Epidermal melanocyte (primary cell): ENCODE data around the gene ZNF652.

Experiments
- DNase-seq: peaks from one replicate; pipeline ENCODE4 v3.0.0; 2011; ENCODE audit warnings: low spot score; ENCODE audit not compliant: insufficient read length

ZNF652 gene

DNA sequence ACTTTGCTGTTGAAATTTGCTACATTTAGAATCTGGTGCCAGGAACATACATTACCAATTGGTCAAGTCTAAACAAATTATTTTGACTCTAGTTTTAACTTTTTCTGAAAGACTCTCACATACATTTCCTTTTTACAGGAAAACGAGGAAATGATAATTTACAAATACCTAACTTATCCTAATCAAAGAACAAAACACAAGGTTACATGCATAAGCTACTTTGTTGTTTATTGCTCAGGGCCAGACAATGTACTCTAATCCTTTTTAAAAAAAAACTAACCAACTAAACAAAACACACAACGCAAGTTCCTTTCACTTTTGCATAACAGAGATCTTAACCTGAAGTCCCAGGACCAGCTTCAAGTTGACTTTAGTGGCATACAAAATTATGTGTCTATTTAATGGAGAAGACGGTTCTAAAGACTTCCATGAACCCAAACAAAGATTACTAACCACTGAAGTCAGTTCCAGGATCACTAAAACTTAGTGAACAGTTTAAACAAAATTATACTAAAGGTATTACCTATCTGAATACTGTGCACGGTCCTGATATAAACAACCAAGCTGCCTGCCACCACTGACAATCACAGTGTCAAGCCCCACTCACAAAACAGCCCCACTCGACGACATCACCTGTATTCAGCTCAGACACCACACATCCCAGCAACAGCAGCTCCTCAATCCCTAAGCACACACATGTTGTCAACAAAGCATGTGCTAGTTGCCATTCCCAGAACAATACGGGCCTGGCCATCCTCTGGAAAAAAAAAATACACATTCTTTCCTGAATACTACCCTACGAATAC lies 1.9 kb downstream of the ZNF652 start:
- DNase-seq = no peak

DNA sequence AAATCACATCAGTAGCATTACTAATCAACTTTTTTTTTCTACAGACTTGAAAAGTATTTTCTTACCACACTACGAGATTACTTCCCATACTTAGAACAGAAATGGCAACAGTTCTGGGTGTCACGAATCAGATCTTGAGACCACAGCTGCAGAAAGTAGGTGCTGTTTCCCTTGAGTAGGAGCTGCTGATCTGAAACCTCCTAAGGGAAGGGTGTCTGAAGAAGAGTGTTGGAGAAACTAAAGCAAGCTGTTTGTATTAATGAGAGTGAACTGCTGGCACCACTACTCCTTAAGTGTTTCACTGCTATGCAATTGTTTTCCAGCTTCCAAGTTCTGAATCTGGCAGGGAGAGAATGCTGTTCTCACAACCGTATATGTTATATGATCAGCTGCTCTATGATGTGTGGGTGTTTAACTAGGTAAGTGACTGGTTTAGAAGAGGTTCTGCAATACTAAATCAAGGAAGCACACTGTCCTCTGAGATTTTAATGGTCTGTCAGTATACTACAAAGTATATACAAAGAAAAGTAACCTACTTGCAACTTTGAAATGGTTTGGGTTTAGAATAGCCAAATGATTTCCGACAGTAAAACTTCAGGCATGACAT lies 3.3 kb downstream of the ZNF652 start:
- DNase-seq = peak; percentile 29

DNA sequence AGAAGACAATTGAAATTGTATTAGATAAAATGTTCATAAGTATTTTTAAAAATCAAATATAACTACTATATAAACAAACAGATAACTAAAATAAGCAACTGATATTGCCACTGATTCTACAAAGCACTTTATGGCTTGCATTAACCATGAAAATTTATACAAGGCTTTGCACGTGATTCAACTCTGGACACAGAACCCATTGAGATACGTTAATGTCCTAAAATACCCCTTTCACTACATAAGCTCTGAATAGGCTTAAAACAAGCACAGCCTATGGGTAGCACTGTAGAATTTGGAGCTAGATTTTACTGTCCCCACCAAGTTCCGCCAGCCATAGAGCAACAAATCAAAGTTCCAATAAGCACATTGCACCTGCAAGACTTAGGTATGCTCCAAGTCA lies 4.5 kb downstream of the ZNF652 start:
- DNase-seq = peak; percentile 22

DNA sequence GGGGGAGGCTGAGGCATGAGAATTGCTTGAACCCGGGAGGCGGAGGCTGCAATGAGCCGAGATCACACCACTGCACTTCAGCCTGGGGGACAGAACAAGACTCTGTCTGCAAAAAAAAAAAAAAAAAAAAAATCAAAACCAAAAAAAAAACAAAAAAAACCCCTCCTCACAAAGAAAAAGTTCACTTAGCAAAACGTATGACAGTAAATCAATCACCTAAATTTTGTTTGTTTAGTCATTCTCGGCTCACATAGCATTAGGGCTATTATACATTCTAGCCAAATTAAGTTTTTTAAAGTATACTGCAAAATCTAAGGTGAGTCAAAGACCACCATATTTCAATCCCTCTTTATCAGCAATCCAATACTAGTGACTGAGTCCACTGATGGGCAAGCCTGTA lies 5.7 kb downstream of the ZNF652 start:
- no peak for DNase-seq

DNA sequence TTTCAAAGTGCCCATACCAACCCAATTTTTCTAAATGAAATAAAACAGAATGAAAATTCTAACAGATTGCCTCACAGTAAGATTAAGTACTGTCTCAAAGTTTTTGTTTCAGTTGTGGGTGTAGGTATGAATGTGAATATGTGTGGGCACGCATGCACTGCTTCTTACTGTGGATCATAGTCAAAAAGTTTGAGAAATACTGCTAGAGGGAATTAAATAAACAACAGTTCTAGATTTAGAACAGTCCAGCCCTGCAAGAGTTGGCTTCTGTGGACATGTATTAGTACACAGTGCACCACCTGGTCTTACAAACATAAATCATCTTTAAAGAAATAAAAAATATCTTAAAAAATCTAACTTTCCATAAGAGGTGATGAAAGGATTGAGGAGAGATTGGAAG lies 8.4 kb downstream of the ZNF652 start:
- no peak for DNase-seq

DNA sequence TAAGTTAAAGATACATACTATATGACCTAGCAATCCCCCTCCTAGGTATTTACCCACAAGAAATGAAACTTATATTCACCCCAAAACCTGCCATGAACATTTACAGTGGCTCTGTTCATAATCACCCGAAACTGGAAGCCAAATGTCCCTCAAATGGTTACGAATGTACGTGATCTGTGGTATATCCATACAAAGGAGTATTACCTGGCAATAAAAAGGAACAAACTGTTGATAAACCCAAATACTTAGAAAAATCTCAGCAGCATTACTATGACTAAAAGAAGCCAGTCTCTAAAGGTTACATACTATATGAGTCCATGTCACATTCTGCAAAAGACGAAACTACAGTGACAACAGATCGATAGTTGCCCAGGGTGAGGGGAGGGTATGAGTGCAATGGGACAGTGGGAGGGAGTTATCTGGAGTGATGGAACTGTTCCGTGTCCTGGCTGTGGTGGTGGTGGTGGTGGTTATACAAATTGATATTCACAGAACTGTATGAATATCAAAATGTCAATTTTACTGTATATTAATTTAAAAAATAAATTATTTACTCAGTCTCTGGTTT lies 9.4 kb downstream of the ZNF652 start:
- no peak for DNase-seq

DNA sequence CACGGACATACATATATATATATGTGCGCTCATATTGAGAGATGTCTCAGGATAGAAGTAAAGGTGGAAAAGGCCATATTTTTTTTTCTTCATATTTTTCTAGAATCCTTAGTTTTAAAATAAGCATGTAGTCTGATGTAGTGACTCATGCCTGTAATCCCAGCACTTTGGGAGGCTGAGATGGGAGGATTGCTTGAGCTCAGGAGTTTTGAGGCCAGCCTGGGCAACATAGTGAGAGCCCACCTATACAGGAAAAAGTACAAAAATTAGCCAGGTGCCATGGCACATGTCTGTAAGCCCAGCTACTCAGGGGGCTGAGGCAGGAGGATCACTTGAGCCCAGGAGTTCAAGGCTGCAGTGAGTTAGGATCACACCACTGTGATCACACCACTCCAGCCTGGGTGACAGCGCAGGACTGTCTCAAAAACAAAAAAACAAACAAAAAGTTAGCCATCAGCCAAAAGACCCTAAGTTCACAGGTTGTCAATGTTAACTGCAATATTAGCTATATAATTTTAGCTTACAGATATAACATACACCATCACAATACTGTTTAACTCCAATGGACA lies 10.4 kb downstream of the ZNF652 start:
- no peak for DNase-seq

DNA sequence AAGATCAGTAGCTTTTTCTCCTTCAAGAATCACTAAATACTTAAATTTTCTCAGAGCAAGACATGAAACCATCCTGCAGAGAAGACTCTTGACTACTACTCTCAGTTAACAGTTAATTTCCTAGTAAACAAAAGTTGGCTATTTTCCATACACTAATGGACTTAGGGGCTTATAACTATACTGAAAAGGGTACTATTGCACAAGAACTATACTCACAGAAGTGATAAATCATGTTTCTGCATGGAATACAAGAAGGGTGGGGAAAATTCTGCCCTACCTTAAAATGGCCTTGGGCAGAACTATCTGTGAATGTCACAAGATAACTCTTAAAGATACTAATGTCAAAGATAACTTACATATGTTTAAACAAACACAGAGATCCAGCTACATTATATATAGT lies 12.5 kb downstream of the ZNF652 start:
- DNase-seq = no peak

DNA sequence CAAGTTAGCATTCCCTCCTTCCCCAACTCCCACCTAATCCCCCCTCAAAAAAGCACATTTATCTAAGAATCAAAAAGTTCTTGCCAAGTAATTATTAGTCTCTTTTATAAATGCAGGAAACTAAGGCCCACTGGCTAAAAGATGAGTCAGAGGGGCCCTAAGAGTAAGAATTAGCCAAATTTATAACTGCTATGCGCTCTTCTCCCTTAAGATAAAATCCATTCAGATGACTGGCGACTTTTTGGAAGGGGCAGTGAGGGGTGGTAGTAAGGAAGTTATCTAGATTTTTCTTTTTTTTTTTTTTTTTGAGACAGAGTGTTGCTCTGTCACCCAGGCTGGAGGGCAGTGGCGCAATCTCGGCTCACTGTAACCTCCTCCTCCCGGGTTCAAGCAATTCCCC lies 17.1 kb downstream of the ZNF652 start:
- DNase-seq = no peak

DNA sequence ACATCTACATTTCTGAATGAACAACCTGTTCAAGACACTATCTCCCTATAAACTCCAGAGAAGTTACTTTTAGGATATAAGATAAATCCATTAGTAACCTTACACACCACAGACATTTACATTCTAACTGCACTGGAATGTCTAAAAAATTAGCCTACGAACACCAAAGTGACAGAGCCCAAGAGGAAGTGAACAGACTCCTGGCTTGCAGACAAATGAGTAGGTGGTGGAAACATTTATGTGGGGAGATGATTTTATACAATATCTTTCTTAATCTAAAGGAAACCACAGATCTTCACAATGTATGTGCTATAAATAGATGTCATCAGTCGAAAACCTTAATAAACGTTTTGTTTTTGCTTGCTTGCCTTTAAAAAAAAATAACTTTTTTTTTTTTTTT lies 18.8 kb downstream of the ZNF652 start:
- no peak for DNase-seq

DNA sequence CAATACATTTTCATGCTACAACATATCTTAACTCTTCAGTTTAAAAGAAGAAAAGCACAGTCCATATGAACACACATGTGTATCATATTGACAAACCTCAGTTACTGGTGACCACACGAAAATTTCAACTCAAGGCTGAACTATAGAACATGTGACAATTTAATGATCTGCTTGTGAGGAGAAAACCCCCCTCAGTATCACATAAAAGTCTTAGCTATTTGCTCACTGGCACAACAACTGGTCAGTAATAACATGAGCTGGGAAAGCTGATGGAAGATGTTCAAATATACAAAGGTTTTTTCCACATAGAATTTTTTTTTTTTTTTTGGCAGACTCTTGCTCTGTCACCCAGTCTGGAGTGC lies 19.5 kb downstream of the ZNF652 start:
- DNase-seq = no peak

DNA sequence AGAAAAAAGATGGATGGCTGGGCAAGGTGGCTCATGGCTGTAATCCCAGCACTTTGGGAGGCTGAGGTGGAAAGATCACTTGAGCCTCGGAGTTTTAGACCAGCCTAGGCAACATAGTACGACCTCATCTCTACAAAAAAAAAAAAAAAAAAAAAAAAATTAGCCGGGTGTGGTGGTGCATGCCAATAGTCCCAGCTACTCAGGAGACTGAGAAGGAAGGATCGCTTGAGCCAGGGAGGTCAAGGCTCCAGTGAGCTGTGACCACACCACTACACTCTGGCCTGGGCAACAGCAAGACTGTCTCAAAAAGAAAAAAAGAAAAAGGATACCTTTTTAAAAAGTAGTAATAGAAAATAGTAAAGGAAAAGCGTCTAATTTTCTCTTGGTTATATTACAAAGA lies 20.7 kb downstream of the ZNF652 start:
- DNase-seq = no peak

DNA sequence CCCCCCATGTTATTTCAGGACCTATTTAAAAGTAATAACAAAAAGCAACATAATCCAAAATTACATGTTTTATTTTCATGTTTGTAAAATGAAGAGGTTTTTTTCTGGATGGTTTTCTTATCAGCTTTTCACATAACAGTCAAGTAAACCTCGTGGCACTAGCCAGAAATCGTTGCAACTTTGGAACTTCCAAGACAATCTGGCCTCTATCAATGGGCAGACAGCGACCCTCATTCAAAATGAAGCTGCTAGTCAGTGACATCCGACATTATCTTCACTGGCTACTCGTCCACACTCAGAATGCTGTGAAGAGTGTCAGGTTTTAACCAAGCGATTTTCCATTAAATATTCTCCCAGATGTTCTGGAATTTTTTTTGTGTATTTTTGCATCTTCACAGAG lies 22.7 kb downstream of the ZNF652 start:
- no peak for DNase-seq

DNA sequence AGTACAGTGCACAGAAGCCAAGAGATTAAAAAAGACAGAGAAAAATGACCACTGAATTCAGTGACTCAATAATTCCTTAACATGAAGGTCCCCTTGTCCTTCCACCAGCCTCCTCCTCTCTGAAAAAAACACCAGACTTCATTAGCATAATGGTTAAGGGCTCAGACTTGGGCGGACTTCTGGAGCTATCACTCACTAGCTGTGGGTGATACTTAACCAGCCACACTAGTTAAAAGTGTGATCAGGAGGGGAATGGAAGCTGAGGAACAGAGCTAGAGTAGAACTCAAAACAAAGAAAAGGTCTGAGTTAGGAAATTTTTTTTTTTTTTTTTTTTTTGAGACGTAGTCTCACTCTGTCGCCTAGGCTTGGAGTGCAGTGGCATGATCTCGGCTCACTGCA lies 23.2 kb downstream of the ZNF652 start:
- no peak for DNase-seq

DNA sequence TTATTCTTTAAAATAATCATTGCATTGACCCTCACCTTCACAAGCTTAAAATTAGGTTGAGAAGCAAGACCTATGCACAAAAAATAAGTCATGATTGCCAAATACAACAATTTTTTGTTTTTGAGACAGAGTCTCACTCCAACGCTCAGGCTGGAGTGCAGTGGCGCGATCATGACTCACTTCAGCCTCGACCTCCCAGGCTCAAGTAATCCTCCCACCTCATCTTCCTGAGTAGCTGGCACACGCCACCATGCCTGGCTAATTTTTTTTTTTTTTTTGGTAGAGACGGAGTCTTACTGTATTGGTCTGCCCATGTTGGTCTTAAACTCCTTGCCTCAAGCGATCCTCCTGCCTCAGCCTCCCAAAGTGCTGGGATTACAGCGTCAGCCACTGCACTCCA lies 24.2 kb downstream of the ZNF652 start:
- no peak for DNase-seq

DNA sequence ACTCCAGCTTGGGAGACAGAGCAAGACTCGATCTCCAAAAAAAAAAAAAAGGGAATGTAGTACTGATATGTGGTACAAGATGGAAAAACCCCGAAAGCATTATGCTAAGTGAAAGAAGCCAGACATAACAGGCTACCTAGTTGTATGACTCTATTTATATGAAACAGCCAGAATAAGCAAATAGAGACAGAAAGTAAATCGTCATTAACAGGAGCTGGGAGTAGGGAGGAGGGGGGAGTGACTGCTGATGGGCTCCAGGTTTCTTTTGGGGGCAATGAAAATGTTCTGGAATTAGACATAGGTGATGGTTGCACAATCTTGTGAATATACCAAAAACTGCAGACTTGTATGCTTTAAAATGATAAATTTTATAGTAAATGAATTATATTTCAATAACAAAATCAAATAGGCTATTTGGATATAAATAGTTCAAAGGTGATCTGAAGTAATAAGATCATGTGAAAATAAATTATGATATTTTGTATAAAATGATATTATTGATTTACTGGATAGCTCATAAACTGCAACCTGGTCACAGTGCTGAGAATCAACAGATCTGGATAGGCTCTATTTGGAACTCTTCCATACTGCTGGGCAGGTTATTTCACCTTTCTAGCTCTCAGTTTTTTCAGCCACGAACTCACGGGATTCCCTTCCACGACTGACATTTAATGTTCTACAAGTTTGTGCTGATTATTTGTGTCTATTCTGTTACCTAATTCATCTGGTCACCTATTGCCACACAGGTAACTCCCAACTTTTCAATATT lies 27.1 kb downstream of the ZNF652 start:
- no peak for DNase-seq

DNA sequence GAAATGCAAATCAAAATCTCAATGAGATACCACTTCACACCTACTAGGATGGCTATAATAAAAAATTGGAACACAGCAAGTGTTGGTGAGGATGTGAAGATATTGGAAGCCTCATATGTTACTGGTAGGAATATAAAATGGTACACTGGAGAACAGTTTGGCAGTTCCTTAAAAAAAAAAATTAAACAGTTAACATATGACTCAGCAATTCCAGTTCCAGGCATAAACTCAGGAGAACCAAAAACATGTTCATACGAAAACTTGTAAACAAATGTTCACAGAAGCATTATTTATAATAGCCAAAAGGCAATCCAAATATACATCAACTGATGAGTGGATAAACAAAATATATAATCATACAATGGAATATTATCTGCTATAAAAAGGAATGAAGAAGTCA lies 28.2 kb downstream of the ZNF652 start:
- no peak for DNase-seq

DNA sequence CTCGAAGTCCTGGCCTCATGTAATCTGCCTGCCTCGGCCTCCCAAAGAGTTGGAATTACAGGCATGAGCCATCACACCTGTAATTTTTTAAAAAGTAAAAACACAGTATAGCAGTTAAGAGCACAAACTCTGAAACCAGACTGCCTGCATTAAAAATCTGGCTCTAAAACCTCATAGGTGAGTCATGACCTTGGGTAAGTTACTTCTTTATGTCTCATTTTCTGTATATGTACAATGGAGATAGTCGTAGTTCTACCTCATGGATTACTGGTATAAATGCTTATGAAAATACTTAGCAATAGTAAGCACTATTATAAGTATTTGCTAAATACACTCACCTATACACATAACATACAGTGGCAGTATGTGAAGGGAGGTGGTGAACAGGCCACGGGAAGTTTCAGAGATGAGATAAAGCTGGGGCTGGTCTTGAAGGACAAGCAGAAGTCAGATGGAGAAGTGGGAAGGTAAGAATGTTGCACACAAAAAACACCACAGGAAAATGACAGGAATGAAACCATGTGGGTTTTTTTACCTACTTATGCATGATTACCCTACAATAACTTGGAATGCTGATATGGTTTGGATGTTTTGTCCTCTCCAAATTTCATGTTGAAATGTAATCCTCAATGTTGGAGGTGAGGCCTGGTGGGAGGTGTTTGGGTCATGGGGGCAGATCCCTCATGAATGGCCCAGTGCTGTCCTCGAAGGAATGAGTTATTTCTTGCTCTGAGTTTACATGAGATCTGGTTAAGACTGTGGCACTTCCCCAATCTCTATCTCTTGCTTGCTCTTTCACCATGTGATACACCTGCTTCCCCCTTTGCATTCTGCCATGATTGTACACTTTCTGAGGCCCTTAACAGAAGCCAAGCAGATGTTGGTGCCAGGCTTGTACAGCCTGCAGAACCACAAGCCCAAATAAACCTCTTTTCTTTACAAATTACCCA lies 33.9 kb downstream of the ZNF652 start:
- DNase-seq = no peak

DNA sequence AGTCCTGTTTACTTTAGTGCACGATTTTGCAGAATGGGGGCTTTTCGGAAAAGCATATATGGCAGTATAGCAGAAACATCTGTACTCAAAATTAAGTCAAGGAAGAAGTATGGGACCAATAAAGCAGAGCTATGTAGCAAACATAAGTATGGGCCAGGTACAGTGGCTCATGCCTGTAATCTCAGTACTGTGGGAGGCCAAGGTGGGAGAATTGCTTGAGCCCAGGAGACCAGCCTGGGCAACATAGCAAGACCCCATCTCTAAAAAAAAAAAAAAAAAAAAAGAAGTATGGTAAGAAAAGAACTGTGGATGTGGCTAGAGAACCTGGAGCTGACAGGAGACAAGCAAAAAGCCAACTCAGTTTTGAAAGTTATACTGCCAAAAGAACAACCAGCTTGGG lies 36.1 kb downstream of the ZNF652 start:
- DNase-seq = no peak

DNA sequence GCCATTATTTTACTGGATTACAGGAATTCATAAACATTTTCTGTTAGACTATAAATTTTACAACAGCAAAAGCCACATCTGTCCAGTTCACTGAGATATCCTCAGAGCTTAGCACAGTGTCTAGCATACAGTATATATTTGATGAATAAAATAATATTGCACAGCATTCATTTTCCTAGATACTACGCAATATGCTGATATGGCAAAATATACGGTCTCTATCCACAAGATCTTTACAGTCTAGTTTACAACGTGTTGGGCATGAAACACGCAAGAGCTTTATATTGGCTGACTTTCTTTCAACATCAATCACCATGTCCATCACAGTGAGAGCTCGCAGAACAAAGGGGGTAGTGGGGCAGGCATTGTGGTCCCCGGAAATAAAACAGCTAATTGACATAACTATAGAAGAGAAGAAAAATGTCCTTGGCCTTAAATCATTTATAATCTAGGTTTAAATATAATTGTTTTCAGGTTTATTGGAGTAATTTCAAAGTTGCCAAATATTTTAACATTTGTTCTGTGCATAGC lies 43.5 kb downstream of the ZNF652 start:
- DNase-seq = no peak
